GM12878 (cell line): ENCODE data around the gene SHROOM1. TPM values are rescaled to one million over a fixed set of nuclear protein-coding genes. Genes with fewer than 3 reads are reported as not detected.

ENCODE experiments used
- ATF7 ChIP-seq: fragments of 450-650 bp; IDR thresholded peaks from 2 replicates; pipeline ENCODE4 v1.6.1; 2016; ENCODE audit warnings: low read depth, mild to moderate bottlenecking
- CBFB ChIP-seq: IDR thresholded peaks from 2 replicates; pipeline ENCODE4 v1.6.1; 2016; ENCODE audit warnings: antibody characterized with exemption, low read depth
- CEBPZ ChIP-seq: fragments of 150-350 bp; IDR thresholded peaks from 2 replicates; pipeline ENCODE4 v1.6.1; 2016; ENCODE audit warnings: low read depth, low read length
- CHD2 ChIP-seq: IDR thresholded peaks from 2 replicates; pipeline ENCODE4 v1.6.1; 2011; ENCODE audit warnings: low read depth, low read length, improper control_type of control experiment, borderline replicate concordance
- CREM ChIP-seq: IDR thresholded peaks from 2 replicates; pipeline ENCODE4 v1.6.1; 2014; ENCODE audit warnings: antibody characterized with exemption, low read depth
- EED ChIP-seq: sonication (generic); IDR thresholded peaks from 2 replicates; pipeline ENCODE4 v1.6.1; 2016; ENCODE audit warnings: antibody characterized with exemption, low read depth
- ESRRA ChIP-seq: IDR thresholded peaks from 2 replicates; pipeline ENCODE4 v1.6.1; 2012; ENCODE audit warnings: mild to moderate bottlenecking, low read length, improper control_type of control experiment
- GATAD2B ChIP-seq: fragments of 450-650 bp; conservative IDR thresholded peaks from 2 replicates; pipeline ENCODE4 v1.6.1; 2017; ENCODE audit warnings: low read depth, mild to moderate bottlenecking, moderate library complexity
- HDAC2 ChIP-seq: fragments of 200-600 bp; sonication (generic); IDR thresholded peaks from 2 replicates; pipeline ENCODE4 v1.6.1; 2017
- IKZF1 ChIP-seq: fragments of 450-650 bp; conservative IDR thresholded peaks from 2 replicates; pipeline ENCODE4 v1.6.1; 2017; ENCODE audit warnings: antibody characterized with exemption, mild to moderate bottlenecking
- IKZF2 ChIP-seq, 2 experiments: fragments of 450-650 bp; IDR thresholded peaks; 2 replicates each; pipeline ENCODE4 v1.6.1; 2017; ENCODE audit warnings: mild to moderate bottlenecking in 2 of 2, moderate library complexity in 2 of 2
- IRF4 ChIP-seq: IDR thresholded peaks from 2 replicates; pipeline ENCODE4 v1.6.1; 2011; ENCODE audit warnings: low read depth, low read length
- NFIC ChIP-seq: IDR thresholded peaks from 2 replicates; pipeline ENCODE4 v1.6.1; 2012; ENCODE audit warnings: low read depth, mild to moderate bottlenecking, inconsistent platforms, low read length, moderate library complexity
- NFXL1 ChIP-seq: fragments of 450-650 bp; IDR thresholded peaks from 2 replicates; pipeline ENCODE4 v1.6.1; 2017; ENCODE audit warnings: antibody characterized with exemption, mild to moderate bottlenecking, borderline replicate concordance
- NKRF ChIP-seq: fragments of 450-650 bp; conservative IDR thresholded peaks from 2 replicates; pipeline ENCODE4 v1.6.1; 2017; ENCODE audit warnings: mild to moderate bottlenecking, moderate library complexity
- NR2F1 ChIP-seq: fragments of 450-650 bp; conservative IDR thresholded peaks from 2 replicates; pipeline ENCODE4 v1.6.1; 2017; ENCODE audit warnings: mild to moderate bottlenecking
- POU2F2 ChIP-seq: IDR thresholded peaks from 3 replicates; pipeline ENCODE4 v1.6.1; 2011; ENCODE audit warnings: low read depth, mild to moderate bottlenecking, low read length, borderline replicate concordance
- RB1 ChIP-seq: fragments of 450-650 bp; formaldehyde crosslinking; IDR thresholded peaks from 2 replicates; pipeline ENCODE4 v1.6.1; 2017; ENCODE audit warnings: mild to moderate bottlenecking, borderline replicate concordance
- RBBP5 ChIP-seq: fragments of 200-600 bp; sonication (generic); conservative IDR thresholded peaks from 2 replicates; pipeline ENCODE4 v1.6.1; 2016
- SMAD1 ChIP-seq: fragments of 450-650 bp; IDR thresholded peaks from 2 replicates; pipeline ENCODE4 v1.6.1; 2018; ENCODE audit warnings: mild to moderate bottlenecking, low read depth; ENCODE audit not compliant: partially characterized antibody
- SRF ChIP-seq, 2 experiments: IDR thresholded peaks; 2 replicates each; pipeline ENCODE4 v1.6.1; 2011; ENCODE audit warnings: low read depth in 2 of 2, low read length in 2 of 2, mild to moderate bottlenecking in 1 of 2, moderate library complexity in 1 of 2
- WRNIP1 ChIP-seq: IDR thresholded peaks from 2 replicates; pipeline ENCODE4 v1.6.1; 2011; ENCODE audit warnings: low read depth, low read length, improper control_type of control experiment, borderline replicate concordance
- ZBTB40 ChIP-seq: fragments of 450-650 bp; IDR thresholded peaks from 2 replicates; pipeline ENCODE4 v1.6.1; 2016; ENCODE audit warnings: mild to moderate bottlenecking, moderate library complexity, borderline replicate concordance
- polyA plus RNA-seq, 11 experiments: library from polyadenylated mRNA; depleted of rRNA in 4 of 11; unstranded in 6 of 11; stranded (reverse) in 5 of 11; fragments of >200 nt; fragmentation: Nextera tagmentation in 4 of 11; fragmentation: Illumina TruSeq in 1 of 11; extraction: Ambion mirVana in 4 of 11; extraction: Trizol in 1 of 11; gene quantifications; 1 replicate in 1 of 11; 2 replicates in 10 of 11; pipeline versions ENCODE4 v1.2.1 to v1.2.3, GENCODE V29; 2011 to 2016; ENCODE audit warnings: inconsistent platforms in 2 of 11, missing spikeins in 2 of 11, low read depth in 1 of 11
- total RNA-seq, 4 experiments: library from RNA; depleted of rRNA in 3 of 4; stranded (reverse); fragments of >200 nt in 3 of 4; fragmentation: Illumina TruSeq in 1 of 4; extraction: Trizol in 1 of 4; gene quantifications; 2 replicates each; pipeline versions ENCODE4 v1.2.1 to v1.2.3, GENCODE V29; 2013 to 2021

Gene SHROOM1
- total and polyA plus RNA-seq, 10 of the 15 experiments (the other 5 are each of a cell fraction or from before 2014, with no cell fraction given): 0.05 to 3.9 (median 1.3) TPM

- TF ChIP-seq SMAD1 (no peak), NFXL1 (no peak), EED (no peak), NR2F1 (no peak; the same call in 1 of the 2 replicates), ESRRA (no peak), ZBTB40 (no peak), IKZF1 (peak; percentile 87), POU2F2 (no peak), GATAD2B (no peak; the same call in 1 of the 2 replicates), NFIC (no peak), WRNIP1 (no peak), CREM (no peak), CHD2 (no peak), SRF (IDR thresholded peaks at IDR 0.05; ENCODE audit: low read depth in 2 of 2, low read length in 2 of 2) (no peak), CBFB (no peak), RB1 (peak; percentile 26; the same call in 1 of the 2 replicates), IKZF2 (IDR thresholded peaks at IDR 0.05) (no peak), RBBP5 (no peak), NKRF (0 out of 2 replicates have a peak, but pooled peaks have one; percentile 10), ATF7 (no peak), CEBPZ (no peak), IRF4 (no peak), HDAC2 (no peak)
These were observed 53.0 kb downstream of the SHROOM1 start, which contains the start of gene SEPTIN8 (continued) for GRCh38 chr5:132777209-132778069.
